Dermis microvascular lymphatic vessel endothelial cell (primary cell): ENCODE data around the gene KCNE5. TPM values are rescaled to one million over a fixed set of nuclear protein-coding genes. Genes with fewer than 3 reads are reported as not detected.
A peak's percentile ranks its signal among the peaks of the same experiment; 100 is the strongest.
"Not testable (repeated sequence)": the region's sequence is repeated elsewhere in the genome, so short reads cannot be mapped to it uniquely, and the experiment has no call there.

Experiments
- DNase-seq, 2 donors: peaks; one replicate each; pipeline versions ENCODE4 v3.0.0 to v3.0.0-alpha.2; 2010; ENCODE audit warnings: low read depth in 2 of 2
- total RNA-seq: library from RNA; depleted of rRNA; stranded (reverse); fragments of >200 nt; gene quantifications from 2 replicates; pipeline ENCODE4 v1.2.1, GENCODE V29; 2014

The KCNE5 gene
- total RNA-seq, result 0.13 TPM in 1 of 2 replicates, not detected in the other

GRCh38 chrX:109624641-109625616 is at the start of gene KCNE5:
KCNE5 (minus strand) TSS chrX:109625172; CDS start chrX:109625020, 152 bp downstream.
- no peak for DNase-seq

GRCh38 chrX:109672239-109672638 is 47.3 kb upstream of the KCNE5 start:
- DNase-seq, result no peak

GRCh38 chrX:109671170-109671569 is 46.2 kb upstream of the KCNE5 start:
- not testable (repeated sequence) for DNase-seq

GRCh38 chrX:109667986-109668385 is 43.0 kb upstream of the KCNE5 start:
- no peak for DNase-seq

GRCh38 chrX:109660435-109661143 is 35.6 kb upstream of the KCNE5 start:
- DNase-seq, result no peak

- DNase-seq, result no peak
Measured at GRCh38 chrX:109658391-109658790, 33.4 kb upstream of the KCNE5 start.

- not testable (repeated sequence) for DNase-seq
Measured at GRCh38 chrX:109657364-109657763, 32.4 kb upstream of the KCNE5 start.

GRCh38 chrX:109656774-109657173 is 31.8 kb upstream of the KCNE5 start:
- no peak for DNase-seq

GRCh38 chrX:109655502-109656201 is 30.7 kb upstream of the KCNE5 start:
- no peak for DNase-seq

GRCh38 chrX:109654516-109655109 is 29.6 kb upstream of the KCNE5 start:
- no peak for DNase-seq

- DNase-seq, result not testable (repeated sequence)
Measured at GRCh38 chrX:109644671-109645070, 19.7 kb upstream of the KCNE5 start.

GRCh38 chrX:109643687-109644086 is 18.7 kb upstream of the KCNE5 start:
- DNase-seq, result no peak

GRCh38 chrX:109638158-109638557 is 13.2 kb upstream of the KCNE5 start:
- DNase-seq, result no peak

- not testable (repeated sequence) for DNase-seq
Measured at GRCh38 chrX:109637477-109637876, 12.5 kb upstream of the KCNE5 start.

- DNase-seq, result peak; percentile 1 to 21
Measured at GRCh38 chrX:109635146-109635545, 10.2 kb upstream of the KCNE5 start.

GRCh38 chrX:109632906-109633504 is 8.0 kb upstream of the KCNE5 start:
- DNase-seq, result peak; percentile 10 to 40

GRCh38 chrX:109629310-109629709 is 4.3 kb upstream of the KCNE5 start:
- DNase-seq, result peak; percentile 11 to 75

- DNase-seq, result no peak
Measured at GRCh38 chrX:109626637-109627036, 1.7 kb upstream of the KCNE5 start.

- DNase-seq, result no peak
Measured at GRCh38 chrX:109623997-109624396, 975 bp downstream of the KCNE5 start.

GRCh38 chrX:109622270-109622669 is 2.7 kb downstream of the KCNE5 start:
- peak in 1 of 2 donors; percentile 1 for DNase-seq

GRCh38 chrX:109619771-109620170 is 5.2 kb downstream of the KCNE5 start:
- no peak for DNase-seq
